Left colon (tissue), 2 donors: ENCODE results near the gene ISLR2. TPM values are rescaled to one million over a fixed set of nuclear protein-coding genes. Genes with fewer than 3 reads are reported as not detected.

Experiments
- ATAC-seq: fragments of 200-7000 bp; cut with Tn5 transposase; one replicate; pipeline ENCODE4 v1.9.1; 2020; ENCODE audit warnings: mild to moderate bottlenecking, moderate library complexity
- DNase-seq, 2 donors: peaks; one replicate each; pipeline ENCODE4 v3.0.0-alpha.2; 2020
- intact Hi-C, 2 donors: fragments of 100-400 bp; cut with DNase I in 1 of 2; cut with micrococcal nuclease in 1 of 2; formaldehyde crosslinking; loops; one replicate each; pipeline versions ENCODE4 v1.11.2 to v1.14.0; 2022; cut with DNase I, micrococcal nuclease
- total RNA-seq, 2 donors: library from RNA; stranded (reverse); fragmentation: NEBNext Ultra II Directional; extraction: Animal tissue kit (Norgen Biotek cat#: 25700); gene quantifications; one replicate each; pipeline ENCODE4 v1.2.1, GENCODE V29; 2021
- donor health status: DM: no; HTN: no; CAD: no.
- donor health status: DM: yes; HTN: yes; CAD: no.

The ISLR2 gene
- total RNA-seq, 2 donors from 2014 or later: 0.52 to 0.89 TPM

GRCh38 chr15:74172701-74173379, 42.5 kb downstream of the ISLR2 start:
- DNase-seq (peak in 1 of 2 donors; percentile 42), ATAC-seq (peak; percentile 45)
- intact Hi-C loops: no loop called here

GRCh38 chr15:74173380-74174218, 43.2 kb downstream of the ISLR2 start, which contains the start of gene ISLR:
Gene ISLR (plus strand): TSS chr15:74173710. CDS start chr15:74174859, 1,149 bp downstream.
- ATAC-seq (no peak), DNase-seq (no peak)
- intact Hi-C loops: no loop called here

DNA sequence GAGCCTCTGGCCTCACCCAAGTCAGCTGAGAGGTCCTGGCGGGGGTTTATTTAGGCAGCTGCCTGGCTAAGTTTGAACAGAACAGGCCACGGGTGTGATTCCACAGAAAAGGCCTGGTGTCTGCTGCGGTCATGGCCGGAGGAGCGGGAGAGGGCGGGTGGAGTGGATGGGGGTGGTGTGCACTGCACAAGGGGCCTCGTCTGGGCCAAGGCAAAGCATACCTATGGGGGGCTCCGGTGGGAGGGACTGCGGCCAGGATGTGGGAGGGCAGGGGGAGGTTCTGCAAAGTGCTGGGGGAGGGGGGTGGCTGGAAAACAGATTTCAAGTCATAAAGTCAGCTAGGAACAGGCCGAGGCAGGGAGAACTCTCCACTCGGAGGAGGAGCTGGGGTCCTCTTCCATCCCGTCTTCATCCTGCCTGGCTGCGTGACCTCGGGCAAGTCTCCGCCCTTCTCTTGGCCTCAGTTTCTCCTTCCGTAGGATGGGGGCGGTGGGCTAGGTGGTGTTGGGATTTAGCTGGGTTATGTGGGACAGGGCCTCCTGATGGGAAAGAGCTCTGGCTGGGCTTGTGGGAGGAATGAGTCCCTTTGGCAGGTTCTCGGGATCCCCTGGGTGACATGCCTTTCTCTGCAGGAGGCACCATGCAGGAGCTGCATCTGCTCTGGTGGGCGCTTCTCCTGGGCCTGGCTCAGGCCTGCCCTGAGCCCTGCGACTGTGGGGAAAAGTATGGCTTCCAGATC, 44.0 kb downstream of the ISLR2 start:
- ATAC-seq (no peak), DNase-seq (no peak)
- intact Hi-C loops: no loop called here

DNA sequence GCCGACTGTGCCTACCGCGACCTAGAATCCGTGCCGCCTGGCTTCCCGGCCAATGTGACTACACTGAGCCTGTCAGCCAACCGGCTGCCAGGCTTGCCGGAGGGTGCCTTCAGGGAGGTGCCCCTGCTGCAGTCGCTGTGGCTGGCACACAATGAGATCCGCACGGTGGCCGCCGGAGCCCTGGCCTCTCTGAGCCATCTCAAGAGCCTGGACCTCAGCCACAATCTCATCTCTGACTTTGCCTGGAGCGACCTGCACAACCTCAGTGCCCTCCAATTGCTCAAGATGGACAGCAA, 44.5 kb downstream of the ISLR2 start:
- intact Hi-C loops: no loop called here
- DNase-seq: no peak
- ATAC-seq: no peak

DNA sequence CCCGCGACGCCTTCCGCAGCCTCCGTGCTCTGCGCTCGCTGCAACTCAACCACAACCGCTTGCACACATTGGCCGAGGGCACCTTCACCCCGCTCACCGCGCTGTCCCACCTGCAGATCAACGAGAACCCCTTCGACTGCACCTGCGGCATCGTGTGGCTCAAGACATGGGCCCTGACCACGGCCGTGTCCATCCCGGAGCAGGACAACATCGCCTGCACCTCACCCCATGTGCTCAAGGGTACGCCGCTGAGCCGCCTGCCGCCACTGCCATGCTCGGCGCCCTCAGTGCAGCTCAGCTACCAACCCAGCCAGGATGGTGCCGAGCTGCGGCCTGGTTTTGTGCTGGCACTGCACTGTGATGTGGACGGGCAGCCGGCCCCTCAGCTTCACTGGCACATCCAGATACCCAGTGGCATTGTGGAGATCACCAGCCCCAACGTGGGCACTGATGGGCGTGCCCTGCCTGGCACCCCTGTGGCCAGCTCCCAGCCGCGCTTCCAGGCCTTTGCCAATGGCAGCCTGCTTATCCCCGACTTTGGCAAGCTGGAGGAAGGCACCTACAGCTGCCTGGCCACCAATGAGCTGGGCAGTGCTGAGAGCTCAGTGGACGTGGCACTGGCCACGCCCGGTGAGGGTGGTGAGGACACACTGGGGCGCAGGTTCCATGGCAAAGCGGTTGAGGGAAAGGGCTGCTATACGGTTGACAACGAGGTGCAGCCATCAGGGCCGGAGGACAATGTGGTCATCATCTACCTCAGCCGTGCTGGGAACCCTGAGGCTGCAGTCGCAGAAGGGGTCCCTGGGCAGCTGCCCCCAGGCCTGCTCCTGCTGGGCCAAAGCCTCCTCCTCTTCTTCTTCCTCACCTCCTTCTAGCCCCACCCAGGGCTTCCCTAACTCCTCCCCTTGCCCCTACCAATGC, 45.1 kb downstream of the ISLR2 start:
- intact Hi-C loops: no loop called here
- DNase-seq: peak in 1 of 2 donors; percentile 21
- no peak for ATAC-seq

DNA sequence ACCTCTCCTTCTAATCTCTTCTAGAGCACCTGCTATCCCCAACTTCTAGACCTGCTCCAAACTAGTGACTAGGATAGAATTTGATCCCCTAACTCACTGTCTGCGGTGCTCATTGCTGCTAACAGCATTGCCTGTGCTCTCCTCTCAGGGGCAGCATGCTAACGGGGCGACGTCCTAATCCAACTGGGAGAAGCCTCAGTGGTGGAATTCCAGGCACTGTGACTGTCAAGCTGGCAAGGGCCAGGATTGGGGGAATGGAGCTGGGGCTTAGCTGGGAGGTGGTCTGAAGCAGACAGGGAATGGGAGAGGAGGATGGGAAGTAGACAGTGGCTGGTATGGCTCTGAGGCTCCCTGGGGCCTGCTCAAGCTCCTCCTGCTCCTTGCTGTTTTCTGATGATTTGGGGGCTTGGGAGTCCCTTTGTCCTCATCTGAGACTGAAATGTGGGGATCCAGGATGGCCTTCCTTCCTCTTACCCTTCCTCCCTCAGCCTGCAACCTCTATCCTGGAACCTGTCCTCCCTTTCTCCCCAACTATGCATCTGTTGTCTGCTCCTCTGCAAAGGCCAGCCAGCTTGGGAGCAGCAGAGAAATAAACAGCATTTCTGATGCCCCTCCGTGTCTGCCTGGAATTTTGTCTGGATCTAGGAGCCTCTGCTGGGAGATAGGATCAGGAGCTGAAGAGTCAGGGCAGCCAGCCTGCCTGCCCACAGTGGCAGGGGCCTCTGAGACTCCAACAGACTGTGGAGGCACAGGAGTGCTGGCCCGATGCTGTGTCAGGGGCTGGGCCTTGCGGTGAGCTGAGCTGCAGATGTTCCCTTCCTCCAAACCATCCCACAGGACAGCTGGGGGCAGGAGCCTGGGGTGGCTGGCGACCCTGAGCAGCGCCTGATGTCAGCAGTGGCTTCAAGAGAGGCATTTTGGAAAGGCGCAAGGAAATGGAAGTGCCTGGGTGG, 46.2 kb downstream of the ISLR2 start:
- ATAC-seq: no peak
- DNase-seq: peak in 1 of 2 donors; percentile 9
- intact Hi-C loops: no loop called here

DNA sequence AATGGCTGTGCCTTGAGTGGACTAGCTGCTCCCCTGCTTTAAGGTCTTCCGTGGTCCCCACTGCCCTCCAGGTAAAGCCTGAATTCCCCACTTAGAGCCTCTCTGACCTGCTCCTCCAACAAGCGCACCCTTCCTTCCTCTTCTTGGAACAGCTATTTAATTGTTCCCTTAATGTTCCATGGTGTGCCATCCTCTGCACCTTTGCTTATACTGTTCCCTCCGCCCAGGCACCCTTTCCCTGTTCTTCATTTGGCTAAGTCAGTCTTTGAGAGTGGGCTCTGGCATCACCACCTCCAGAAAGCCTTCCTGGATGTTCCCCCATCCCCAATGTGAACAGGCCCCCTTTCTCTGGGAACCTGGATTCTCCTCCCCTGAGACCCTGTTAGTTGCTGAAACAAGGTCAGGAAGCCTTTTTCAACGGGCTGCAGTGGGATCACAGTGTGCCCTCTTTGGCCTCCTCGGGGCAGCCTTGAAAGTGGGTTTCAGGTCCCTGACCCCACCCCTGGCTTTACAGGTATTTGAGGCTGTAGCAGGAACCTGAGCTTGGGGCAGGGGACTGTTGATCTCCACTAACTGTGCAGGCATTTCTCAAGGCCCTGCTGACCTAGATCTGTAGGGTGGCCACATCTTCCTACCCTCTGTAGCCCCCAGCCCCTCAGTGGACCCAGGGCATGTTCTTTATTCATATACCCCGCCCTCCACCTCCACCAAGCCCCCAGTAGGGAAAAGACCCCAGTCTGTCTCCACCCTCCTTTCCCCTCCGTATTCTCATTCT, 48.1 kb downstream of the ISLR2 start:
- ATAC-seq (no peak), DNase-seq (peak in 1 of 2 donors; percentile 5)
- intact Hi-C loops: no loop called here

DNA sequence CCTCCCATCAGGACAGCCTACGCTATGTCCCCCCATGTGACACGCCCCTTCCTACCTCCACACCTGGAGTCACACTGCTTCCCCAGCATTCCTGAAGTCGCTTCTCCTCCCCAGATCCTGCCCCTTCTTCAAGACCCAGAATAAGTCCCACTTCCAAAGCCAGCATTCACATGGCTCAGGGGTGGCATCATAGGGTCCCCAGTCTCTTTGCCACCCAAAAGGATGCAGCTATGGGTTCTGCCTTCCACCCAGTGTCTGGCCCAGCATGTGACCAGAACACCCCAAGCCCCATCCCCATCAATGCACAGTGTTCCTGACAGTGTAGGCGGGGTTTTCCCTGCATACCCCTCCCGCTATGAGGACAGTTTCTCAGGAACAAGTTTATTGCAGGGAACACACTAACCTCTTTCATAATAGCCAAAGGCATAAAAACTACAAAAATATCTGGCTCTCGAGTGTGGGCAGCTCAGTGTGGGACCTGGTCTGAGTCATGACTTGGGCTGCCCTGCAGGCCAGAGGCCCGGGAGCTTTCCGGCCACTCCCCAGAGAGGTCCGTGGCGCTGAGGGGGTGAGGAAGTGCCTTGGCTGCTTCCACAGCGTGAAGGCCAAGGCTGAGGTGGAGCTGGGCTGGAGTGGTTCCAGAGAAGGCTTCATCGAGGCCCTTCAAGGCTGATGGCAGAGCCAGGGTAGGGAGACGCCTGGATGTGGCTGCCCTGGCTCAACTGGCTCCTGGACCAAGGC, 48.9 kb downstream of the ISLR2 start:
- ATAC-seq: no peak
- DNase-seq: peak in 1 of 2 donors; percentile 16
- intact Hi-C loops: no loop called here

GRCh38 chr15:74179983-74180880, 49.8 kb downstream of the ISLR2 start:
- DNase-seq: no peak
- no peak for ATAC-seq
- intact Hi-C loops: no loop called here

DNA sequence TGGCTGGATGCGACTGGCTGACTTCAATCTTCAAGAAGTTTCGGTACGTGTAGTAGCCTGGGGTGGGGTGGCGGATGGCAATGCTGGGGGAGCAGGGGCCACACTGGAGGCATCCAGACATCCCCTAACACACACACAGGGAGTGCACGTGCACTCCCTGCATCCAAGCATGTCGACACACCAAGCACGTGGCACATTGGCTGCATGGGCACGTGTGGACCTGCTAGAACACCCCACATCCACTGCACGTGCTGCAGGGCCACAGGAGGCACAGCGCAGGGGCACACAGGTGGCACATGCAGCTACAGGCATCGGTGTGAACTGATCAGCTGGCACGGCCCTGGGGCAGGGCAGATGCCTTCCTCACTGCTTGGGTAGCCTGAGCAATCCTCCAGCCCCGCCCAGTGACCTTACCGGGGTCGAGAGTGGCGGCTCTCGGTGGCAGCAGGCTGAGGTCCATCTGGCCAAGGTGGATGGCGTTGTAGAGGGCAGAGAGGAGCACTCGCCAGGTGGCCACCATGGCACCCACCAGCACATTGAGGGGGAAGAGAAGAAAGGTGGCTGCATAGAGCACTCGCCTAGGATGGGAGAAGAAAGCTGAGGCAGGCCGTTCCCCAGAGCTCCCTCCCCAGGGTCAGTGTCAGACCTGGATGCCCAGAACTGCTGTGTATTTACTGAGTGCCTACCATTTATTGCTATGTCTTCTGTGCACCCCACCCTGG, 50.7 kb downstream of the ISLR2 start:
- intact Hi-C loops: no loop called here
- ATAC-seq (no peak), DNase-seq (no peak)

DNA sequence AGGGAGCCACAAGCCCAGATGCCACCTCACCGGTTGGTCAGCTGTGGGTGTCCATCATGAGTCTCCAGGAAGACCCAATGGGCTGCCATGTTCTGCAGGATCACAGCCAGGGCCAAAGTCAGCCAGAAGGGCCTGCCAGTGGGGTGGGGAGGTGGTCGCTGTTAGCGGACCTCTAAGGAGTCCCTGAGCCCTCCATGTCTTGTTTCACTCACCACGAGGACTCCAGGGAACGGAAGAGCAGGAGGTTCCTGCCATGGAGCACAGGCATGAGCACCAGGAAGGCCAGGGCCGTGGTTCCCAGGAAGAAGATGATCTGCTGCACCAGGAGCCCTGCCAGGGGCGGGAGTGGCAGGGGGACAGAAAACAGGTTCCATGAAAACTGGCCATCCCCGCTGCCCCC, 51.7 kb downstream of the ISLR2 start:
- no peak for DNase-seq
- ATAC-seq: no peak
- intact Hi-C loops: no loop called here

DNA sequence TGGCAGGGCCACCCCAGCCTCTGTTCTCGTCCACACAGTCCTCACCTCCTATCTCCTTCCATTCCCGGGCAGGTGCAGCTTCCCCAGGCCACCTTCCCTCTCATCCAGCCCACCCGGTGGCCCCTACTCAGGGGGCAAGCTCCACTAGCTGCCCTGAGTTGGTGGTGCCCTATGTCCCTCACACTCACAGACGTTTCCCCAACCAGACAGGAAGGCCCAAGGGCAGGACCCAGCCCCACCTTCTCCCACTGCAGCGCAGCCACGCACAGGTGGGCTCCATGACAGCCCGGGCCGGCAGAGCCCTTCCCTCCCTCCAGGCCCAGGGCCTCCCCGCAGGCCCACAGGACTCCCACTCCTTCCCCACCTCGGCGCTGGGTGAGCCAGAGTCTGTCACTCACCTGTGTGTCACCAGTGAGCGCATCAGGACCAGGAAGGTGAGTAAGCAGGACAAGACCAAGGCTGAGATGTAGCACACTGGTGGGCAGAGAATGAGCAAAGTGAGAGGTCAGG, 54.3 kb downstream of the ISLR2 start:
- no peak for ATAC-seq
- intact Hi-C loops: no loop called here

DNA sequence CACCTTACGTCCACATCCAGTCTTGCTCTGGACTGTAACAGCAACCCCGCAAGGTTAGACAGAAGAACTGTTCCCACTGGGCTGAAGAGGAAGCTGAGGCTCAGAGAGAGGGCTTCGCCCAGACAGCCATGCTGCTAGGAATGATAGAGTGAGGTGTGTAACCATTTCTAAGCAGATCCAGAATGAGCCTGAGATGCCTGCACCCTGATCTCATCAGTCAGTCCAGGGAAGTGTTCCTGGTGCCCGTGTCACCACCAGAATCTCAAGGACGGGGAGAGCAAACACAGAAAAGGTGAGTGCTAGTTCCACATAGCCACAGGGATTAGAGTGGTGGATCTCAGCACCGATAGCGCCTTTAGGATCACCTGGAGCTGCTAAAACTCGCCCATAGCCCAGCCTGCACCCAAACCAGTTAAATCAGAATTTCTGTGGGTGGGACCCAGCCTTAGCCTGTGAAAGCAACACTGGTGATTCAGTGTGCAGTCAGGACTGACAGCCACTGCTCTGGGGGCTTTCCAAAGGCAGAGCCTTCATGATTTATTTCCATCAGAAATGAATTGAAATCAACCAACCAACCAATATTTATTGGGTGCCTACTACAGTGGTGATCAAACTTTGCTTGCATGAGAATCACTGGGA, 55.4 kb downstream of the ISLR2 start:
- no peak for ATAC-seq
- no peak for DNase-seq
- intact Hi-C loops: no loop called here

More for the DNA sequence above, 54.3 kb downstream of the ISLR2 start:
- DNase-seq: no peak
